Activated naive CD4-positive, alpha-beta T cell treated with anti-CD3 and anti-CD28 coated beads, Interleukin-2, amount 10 ng/mL, durations not matched to agents 7 days and 5 days (primary cell): ENCODE measurements around the gene BID.
A peak's percentile ranks its signal among the peaks of the same experiment; 100 is the strongest.

Experiments used
- CTCF ChIA-PET: fragments of 350-600 bp; sonication (Branson Sonifier 250); formaldehyde crosslinking; loops from one replicate; lab custom pipeline; 2021; ENCODE audit warnings: antibody characterized with exemption; lab: Charles Lee
- DNase-seq: peaks from one replicate; pipeline ENCODE4 v3.0.0-alpha.2; 2020
- H3K27ac Mint-ChIP-seq: one replicate; pipeline ENCODE4 v1.8.0; 2021; ENCODE audit warnings: mild to moderate bottlenecking, moderate library complexity, mixed read lengths
- H3K27me3 Mint-ChIP-seq: one replicate; pipeline ENCODE4 v1.8.0; 2021; ENCODE audit warnings: mild to moderate bottlenecking, mixed read lengths
- H3K36me3 Mint-ChIP-seq: one replicate; pipeline ENCODE4 v1.8.0; 2021; ENCODE audit warnings: mixed read lengths
- H3K4me1 Mint-ChIP-seq: one replicate; pipeline ENCODE4 v1.8.0; 2021; ENCODE audit warnings: mixed read lengths
- H3K4me3 Mint-ChIP-seq: one replicate; pipeline ENCODE4 v1.8.0; 2021; ENCODE audit warnings: mild to moderate bottlenecking, moderate library complexity, mixed read lengths
- H3K9me3 Mint-ChIP-seq: one replicate; pipeline ENCODE4 v1.8.0; 2021; ENCODE audit warnings: mixed read lengths

The BID gene

DNA sequence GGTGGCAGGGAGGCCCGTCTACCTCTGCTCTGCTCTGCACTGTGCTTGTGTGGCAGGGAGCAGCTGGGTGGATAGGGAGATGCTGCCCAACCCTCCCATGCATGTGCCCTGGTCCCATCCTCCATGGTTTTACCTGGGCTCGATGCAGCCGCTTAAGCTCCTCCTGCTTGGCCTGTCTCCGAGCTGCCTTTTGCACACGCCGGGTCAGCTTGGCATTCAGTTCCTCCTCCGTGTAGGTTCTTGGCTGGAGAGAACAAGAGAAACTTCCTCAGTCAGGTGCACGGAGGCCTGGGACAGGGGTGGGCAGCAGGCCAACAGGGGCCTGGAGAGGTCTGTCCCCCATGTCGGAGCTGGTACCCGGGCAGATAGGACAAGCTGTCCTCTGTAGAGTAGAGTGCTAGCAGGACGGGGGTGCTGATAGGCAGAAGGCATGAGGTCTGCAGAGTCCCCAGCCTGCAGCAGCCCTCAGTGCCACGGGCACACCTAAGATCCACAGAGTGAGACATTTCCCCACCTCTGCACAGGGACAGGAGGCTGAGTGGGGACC is 36.4 kb upstream of the BID start:
- H3K36me3 Mint-ChIP-seq: no peaks in the 10 kb centered on the region
- H3K4me3 Mint-ChIP-seq: no peak overlapping the region
- CTCF ChIA-PET: interaction anchor here (1.2 kb wide), 1 partner anchor 20 kb away, joined by 3 read pairs; no protein-coding TSS in a partner anchor
- DNase-seq: no peak
- no peaks in the 10 kb centered on the region for H3K4me1 Mint-ChIP-seq
- H3K9me3 Mint-ChIP-seq: no peaks in the 10 kb centered on the region
- H3K27me3 Mint-ChIP-seq: no peaks in the 10 kb centered on the region
- H3K27ac Mint-ChIP-seq: no peak overlapping the region

DNA sequence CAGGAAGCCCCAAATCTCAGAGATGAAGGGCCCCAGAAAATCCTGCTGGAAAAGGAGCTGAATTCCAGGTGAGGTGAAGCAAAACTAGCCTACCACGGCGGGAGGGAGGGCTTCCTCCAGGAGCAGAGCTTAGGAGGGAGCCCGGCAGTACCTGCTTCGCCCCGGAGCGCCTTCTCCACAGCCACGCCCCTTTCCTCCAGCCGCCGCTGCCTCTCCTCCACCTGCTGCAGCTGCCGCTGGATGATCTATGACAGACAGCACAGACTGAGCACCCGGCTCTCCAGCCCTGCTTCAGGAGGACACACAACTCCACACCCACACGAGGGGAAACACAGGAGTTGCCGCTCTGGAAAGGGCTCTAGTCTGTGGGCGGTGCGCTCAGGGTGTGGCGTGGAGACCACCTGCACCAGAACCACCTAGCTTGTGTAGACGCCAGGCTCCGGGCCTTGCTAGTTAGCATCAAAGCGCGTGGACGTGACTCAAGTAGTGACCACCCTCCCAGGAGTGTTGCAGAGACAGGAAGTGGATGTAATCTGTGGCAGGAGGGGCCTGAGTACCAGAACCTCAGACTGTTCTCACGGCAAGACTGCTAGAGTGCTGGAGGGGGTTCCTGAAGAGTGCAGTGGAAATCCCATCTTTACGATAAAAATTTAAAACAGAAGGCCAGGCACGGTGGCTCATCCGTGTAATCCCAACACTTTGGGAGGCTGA is 34.6 kb upstream of the BID start:
- H3K36me3 Mint-ChIP-seq: no peaks in the 10 kb centered on the region
- no peak for DNase-seq
- H3K27me3 Mint-ChIP-seq: no peaks in the 10 kb centered on the region
- no peak overlapping the region for H3K27ac Mint-ChIP-seq
- no peaks in the 10 kb centered on the region for H3K4me1 Mint-ChIP-seq
- H3K4me3 Mint-ChIP-seq: no peak overlapping the region
- no peaks in the 10 kb centered on the region for H3K9me3 Mint-ChIP-seq
- CTCF ChIA-PET: no interaction called here

DNA sequence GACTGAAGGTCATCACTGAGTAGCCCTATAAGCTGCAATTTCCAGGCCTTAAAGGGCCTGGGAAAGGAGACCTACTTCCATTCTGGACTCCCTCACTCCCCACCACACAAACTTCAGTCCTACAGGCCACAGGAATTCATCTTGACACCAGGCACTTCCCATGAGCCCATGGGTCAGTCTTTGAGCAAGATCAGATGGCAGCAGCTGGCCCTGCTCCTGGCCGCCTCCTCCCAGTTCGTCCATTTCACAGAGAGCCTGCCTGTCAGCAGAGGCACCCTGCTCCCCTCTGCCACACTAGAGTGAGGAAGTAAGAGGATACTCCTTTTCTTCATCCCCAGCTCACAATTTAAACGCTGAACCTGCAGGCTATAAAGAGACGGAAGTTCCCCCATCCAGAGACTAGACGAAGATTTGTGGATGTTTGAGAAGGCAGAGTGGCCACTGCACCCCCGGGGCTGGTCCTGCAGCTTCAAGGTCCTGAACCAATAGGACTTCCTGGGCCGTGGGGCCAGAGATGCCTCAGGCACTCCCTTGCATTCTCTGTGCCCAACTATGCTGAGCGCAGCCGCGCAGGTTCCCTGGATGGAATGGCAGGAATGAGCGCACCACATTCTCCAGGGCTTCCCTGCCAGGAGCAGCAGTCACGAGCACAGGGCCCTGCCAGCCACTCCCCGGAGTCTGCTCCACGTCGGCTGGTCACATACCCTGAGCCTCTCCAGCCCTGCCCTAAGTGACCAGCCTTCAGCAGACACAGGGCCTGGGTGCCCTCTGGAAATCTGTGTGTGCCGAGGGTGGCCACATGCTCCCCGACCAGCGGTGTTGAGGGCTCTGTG is 33.5 kb upstream of the BID start:
- Mint-ChIP-seq H3K27ac (no peak overlapping the region), H3K9me3 (no peaks in the 10 kb centered on the region), H3K36me3 (no peaks in the 10 kb centered on the region), H3K27me3 (no peaks in the 10 kb centered on the region), H3K4me1 (no peaks in the 10 kb centered on the region), H3K4me3 (no peak overlapping the region)
- CTCF ChIA-PET: interaction anchor here (0.8 kb wide), 1 partner anchor 65 kb away, joined by 3 read pairs; no protein-coding TSS in a partner anchor
- DNase-seq: no peak

DNA sequence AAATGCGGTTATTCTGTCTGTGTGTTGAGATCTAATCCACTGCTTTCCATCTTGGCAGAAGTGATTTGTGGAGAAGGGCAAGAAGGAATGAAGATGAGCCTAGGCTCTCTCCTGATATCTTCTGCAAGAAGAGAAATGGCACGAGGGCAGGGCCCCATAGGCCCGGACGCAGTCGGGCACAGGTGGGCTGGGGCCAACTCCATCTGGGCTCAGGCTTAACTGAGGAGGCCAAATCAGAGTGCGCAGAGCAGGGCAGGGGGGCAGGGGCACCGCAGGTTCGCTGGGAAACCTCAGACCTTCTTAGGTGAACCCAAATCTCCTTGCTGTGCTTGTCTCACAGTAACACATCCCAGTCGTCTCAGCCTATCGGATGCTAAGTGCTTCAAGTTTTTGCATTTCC is 32.8 kb upstream of the BID start:
- Mint-ChIP-seq H3K36me3 (no peaks in the 10 kb centered on the region), H3K27ac (no peak overlapping the region), H3K27me3 (no peaks in the 10 kb centered on the region), H3K9me3 (no peaks in the 10 kb centered on the region), H3K4me1 (no peaks in the 10 kb centered on the region), H3K4me3 (no peak overlapping the region)
- CTCF ChIA-PET: no interaction called here
- no peak for DNase-seq

DNA sequence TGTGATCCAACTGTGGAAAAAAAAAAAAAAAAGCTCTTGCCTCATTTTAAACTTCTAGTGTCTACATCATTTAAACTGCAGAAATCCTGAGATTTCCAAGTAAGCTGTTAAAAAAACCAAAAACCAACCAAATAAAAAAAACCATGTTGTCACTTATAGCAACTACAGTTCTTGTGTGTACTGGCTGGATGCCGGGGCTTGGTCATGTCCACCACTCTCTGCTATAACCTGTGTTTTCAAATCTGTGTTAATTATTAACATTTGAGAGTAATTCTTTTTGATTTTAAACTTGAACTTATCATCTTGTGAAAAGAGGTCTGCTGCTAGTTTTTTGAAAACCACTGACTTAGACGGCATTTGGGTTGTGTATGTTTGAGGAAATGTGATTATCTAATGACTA is 32.2 kb upstream of the BID start:
- CTCF ChIA-PET: interaction anchor here (0.5 kb wide), 1 partner anchor 888 kb away, joined by 3 read pairs; no protein-coding TSS in a partner anchor
- no peaks in the 10 kb centered on the region for H3K27me3 Mint-ChIP-seq

DNA sequence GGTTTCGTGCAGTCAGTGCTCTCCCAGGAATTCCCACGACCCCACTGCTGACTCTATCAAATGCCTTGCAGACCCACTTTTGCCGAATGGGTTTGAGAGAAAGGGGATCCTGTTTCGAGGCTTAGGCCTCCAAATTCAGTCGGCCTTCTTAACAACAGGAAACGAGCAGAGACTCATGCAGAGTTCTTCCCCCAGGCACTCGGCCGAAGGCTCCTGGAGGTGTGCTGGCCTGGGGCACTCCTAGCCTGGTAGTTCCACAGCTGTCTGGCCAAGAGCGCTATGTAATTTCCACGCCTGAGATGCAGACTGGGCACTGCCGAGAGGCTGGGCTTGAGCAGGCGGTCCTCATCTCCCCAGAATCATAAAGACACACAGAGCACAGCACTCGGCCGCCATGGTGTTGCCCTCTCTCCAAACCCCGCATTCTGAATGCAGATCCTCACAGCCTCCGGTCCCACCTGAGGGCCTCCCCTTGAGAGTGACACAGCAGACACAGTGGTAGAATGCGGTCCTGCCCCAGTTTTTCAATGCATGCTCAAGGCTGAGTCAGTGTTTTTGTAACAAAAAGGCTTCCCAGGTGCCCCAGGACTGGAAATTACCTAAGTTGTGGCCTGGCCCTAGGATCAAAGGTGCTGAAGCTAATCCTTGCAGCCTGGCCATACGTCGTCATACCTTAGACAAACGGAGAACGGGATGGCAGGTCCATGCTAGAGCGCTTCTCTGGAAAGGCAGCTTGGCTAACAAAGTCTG is 30.2 kb upstream of the BID start:
- no peaks in the 10 kb centered on the region for H3K36me3 Mint-ChIP-seq
- H3K4me3 Mint-ChIP-seq: no peak overlapping the region
- H3K4me1 Mint-ChIP-seq: no peaks in the 10 kb centered on the region
- H3K27ac Mint-ChIP-seq: no peak overlapping the region
- no peaks in the 10 kb centered on the region for H3K27me3 Mint-ChIP-seq
- CTCF ChIA-PET: no interaction called here
- H3K9me3 Mint-ChIP-seq: no peaks in the 10 kb centered on the region
- no peak for DNase-seq

More for the DNA sequence above, 32.2 kb upstream of the BID start:
- DNase-seq: no peak
- no peaks in the 10 kb centered on the region for H3K4me1 Mint-ChIP-seq
- no peak overlapping the region for H3K27ac Mint-ChIP-seq
- no peaks in the 10 kb centered on the region for H3K36me3 Mint-ChIP-seq
- H3K9me3 Mint-ChIP-seq: no peaks in the 10 kb centered on the region
- no peak overlapping the region for H3K4me3 Mint-ChIP-seq

DNA sequence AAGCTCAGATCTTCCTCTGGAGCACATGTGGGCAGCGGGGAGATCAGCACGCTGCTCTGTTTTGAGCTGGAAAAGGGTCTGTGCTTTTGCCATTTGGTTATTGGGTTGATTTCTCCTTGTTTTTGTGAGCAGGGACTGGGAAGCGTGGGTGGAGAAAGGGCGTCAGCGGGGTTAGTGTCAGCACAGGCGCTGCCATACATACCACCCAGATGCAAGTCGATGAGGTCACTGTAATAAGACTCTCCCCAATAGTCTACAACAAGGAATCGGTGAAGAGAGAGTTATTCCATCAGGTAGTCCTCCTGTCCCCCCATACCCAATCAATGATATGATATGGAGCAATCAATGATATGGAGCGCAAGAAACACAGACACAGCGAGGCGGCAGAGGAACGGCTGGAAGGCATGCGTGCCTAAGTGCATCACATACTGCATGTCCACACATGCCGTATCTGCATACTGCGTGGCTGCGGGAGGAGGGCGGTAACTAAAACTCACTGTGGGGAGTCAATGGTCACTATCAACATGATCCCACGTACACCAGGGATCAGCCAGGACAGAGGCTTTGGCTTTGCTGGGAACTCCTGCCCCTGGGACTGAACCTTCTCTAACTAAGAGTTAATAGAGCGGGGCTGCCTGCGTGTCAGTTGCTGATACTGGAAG is 29.5 kb upstream of the BID start:
- DNase-seq: no peak
- Mint-ChIP-seq H3K4me3 (no peak overlapping the region), H3K27me3 (no peaks in the 10 kb centered on the region), H3K4me1 (peaks cover 1% of the 10 kb centered on the region), H3K36me3 (no peaks in the 10 kb centered on the region), H3K27ac (no peak overlapping the region), H3K9me3 (no peaks in the 10 kb centered on the region)
- CTCF ChIA-PET: no interaction called here

DNA sequence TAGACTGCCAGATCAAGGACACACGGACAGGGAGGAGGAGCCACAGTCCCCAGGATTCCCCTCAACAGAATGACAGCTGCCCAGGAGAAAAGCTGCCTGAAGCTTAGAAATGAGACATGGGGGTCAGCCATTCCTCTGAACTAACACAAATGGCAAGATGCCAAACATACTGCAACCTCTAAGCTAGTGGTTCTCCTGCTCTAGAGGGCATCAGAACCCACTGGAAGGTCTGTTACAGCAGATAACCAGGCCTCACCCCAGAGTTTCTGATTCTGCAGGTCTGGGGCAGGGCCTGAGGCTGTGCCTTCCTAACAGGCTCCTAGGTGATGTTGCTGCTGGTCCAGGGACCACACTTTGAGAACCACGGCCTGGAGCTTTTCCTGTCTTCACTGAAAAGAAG is 28.6 kb upstream of the BID start:
- H3K27me3 Mint-ChIP-seq: no peaks in the 10 kb centered on the region
- H3K27ac Mint-ChIP-seq: no peak overlapping the region
- DNase-seq: no peak
- H3K4me3 Mint-ChIP-seq: no peak overlapping the region
- H3K36me3 Mint-ChIP-seq: no peaks in the 10 kb centered on the region
- H3K4me1 Mint-ChIP-seq: peaks cover 8% of the 10 kb centered on the region
- CTCF ChIA-PET: no interaction called here
- no peaks in the 10 kb centered on the region for H3K9me3 Mint-ChIP-seq

DNA sequence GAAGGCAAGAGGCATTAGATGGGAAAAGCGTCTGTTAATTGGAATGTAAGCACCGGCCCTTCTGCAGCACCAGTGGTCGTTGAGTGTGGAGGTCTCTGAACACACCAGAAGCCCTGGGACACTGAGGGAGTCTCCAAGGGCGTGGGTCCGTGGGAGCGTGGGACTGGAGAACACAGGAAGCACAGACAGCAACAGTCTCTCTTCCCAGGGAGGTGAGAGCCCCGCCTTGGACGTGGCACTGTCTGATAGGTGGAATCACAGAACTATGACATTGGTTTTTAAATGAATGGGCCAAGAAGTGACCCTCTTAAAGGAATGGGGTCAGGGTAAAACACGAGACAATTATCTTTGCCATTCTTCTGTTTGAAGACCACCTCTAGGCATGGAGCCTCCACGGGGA is 28.1 kb upstream of the BID start:
- Mint-ChIP-seq H3K27ac (no peak overlapping the region), H3K9me3 (no peaks in the 10 kb centered on the region), H3K4me3 (no peak overlapping the region), H3K36me3 (no peaks in the 10 kb centered on the region), H3K27me3 (no peaks in the 10 kb centered on the region), H3K4me1 (peaks cover 8% of the 10 kb centered on the region)
- DNase-seq: no peak
- CTCF ChIA-PET: no interaction called here

DNA sequence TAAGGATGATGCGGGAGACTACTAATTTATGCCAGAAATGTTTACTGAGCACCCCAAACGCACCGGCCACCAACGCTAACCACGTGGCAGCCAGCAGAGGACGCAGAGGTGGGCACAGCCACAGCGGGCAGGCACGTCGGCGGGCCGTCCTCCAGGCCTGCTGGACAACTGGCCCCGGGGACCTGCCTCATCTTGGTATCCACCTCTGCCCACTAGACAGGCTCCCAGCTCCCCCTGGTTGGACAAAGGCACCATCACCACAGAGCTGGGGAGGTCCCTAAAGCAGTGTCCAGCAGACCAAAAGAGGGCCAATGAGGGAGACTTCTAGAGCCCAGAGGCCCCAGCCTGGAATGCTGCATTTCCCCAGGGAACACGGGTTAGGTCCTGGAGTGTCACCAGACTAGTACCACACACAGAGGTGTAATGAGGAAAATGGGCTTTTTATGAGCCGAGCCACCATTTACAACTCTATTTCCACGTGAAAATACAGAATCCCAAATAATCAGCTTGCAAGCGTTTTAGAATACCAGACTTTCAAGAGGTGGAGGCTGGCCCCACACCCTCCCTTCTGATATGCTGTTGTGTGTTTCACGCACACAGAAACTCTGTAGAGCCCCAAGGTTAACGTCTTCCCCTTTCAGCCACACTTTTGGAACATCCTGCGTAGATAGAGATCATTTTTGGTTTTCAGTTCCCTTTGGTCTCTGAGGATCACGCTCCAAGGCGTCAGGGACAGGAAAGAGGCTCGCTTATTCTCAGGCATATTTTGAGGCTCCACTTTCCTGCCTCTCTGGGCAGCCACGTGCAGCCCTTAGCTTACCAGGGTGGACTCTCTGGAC is 23.7 kb upstream of the BID start:
- H3K36me3 Mint-ChIP-seq: no peaks in the 10 kb centered on the region
- peak; percentile 29 for DNase-seq
- CTCF ChIA-PET: interaction anchor here (0.9 to 1.2 kb wide), 2 partner anchors 13 to 278 kb away, joined by 3 to 5 read pairs; no protein-coding TSS in a partner anchor
- no peaks in the 10 kb centered on the region for H3K27me3 Mint-ChIP-seq
- no peak overlapping the region for H3K27ac Mint-ChIP-seq
- H3K4me1 Mint-ChIP-seq: peaks cover 8% of the 10 kb centered on the region
- no peak overlapping the region for H3K4me3 Mint-ChIP-seq
- no peaks in the 10 kb centered on the region for H3K9me3 Mint-ChIP-seq

DNA sequence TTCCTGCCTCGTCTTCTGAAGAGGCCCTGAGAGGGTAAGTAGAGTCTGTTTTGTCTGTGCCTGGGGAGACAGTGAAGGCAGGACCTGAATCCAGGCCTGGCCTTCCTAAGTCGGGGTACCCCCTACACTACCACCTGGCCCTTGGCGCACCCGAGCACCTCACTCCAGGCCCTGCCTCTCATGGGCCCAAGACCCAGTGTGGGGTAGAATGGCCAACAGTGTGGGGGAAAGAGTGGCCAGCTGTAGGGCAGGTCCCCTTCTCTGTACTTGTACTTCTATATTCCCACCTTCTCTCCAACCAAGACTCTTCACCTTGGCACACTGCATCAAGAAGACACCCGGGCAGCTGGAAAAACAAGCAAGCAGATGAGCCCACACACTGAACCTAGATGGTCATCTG is 22.4 kb upstream of the BID start:
- Mint-ChIP-seq H3K4me1 (peaks cover 8% of the 10 kb centered on the region), H3K4me3 (no peak overlapping the region), H3K27me3 (no peaks in the 10 kb centered on the region), H3K9me3 (no peaks in the 10 kb centered on the region), H3K36me3 (no peaks in the 10 kb centered on the region), H3K27ac (no peak overlapping the region)
- DNase-seq: no peak
- CTCF ChIA-PET: no interaction called here

DNA sequence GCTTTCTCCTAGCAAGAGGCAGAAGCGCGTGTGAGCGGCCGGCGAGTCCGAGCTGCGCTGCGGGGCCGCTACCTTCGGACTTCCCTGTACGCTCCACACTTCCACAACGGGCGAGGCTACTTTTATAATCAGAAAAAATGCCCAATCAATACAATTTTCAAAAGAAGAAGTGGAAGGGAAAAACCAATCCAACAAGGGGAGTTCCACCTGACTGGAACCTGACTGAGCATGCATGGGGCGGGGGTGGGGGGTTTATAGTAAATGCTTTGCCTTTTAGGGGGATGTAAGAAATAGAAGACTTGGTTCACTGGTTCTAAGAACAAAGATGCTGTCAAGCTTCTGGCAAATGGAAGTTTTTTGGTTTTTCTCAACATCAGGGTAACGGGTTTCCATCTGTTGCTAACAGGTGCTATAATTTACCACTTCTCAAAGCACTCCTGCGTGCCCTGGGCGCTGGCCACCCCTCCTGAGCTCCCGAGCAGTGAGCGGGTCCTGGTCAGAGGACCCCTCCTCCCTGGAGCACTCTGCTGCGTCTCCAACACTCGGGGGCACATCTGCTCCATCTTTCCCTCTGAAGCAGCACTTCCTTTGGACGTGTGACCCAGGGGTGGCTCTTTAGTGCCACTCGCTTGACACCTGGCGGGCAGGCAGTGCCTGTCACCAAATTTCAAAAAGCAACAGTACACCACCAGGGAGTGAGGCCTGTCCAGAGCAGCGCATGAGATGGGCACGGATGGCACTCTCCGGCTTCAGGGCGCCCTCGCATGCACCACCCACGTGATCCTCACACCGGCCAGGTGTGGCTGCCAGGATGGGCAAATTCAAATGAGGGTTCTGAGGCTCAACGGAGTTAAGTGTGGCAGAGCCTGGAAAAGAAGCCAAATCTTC is 21.6 kb upstream of the BID start:
- Mint-ChIP-seq H3K4me3 (no peak overlapping the region), H3K4me1 (peaks cover 8% of the 10 kb centered on the region), H3K36me3 (no peaks in the 10 kb centered on the region), H3K27ac (no peak overlapping the region), H3K9me3 (no peaks in the 10 kb centered on the region), H3K27me3 (no peaks in the 10 kb centered on the region)
- no peak for DNase-seq
- CTCF ChIA-PET: no interaction called here
